ENCODE data around the gene IP6K2. TPM values are rescaled to one million over a fixed set of nuclear protein-coding genes. Genes with fewer than 3 reads are reported as not detected.

IP6K2 gene
- total and polyA plus RNA-seq, 10 of the 15 experiments (the other 5 are each of a cell fraction or from before 2014, with no cell fraction given): 25.8 to 95.9 (median 69.0) TPM

DNA sequence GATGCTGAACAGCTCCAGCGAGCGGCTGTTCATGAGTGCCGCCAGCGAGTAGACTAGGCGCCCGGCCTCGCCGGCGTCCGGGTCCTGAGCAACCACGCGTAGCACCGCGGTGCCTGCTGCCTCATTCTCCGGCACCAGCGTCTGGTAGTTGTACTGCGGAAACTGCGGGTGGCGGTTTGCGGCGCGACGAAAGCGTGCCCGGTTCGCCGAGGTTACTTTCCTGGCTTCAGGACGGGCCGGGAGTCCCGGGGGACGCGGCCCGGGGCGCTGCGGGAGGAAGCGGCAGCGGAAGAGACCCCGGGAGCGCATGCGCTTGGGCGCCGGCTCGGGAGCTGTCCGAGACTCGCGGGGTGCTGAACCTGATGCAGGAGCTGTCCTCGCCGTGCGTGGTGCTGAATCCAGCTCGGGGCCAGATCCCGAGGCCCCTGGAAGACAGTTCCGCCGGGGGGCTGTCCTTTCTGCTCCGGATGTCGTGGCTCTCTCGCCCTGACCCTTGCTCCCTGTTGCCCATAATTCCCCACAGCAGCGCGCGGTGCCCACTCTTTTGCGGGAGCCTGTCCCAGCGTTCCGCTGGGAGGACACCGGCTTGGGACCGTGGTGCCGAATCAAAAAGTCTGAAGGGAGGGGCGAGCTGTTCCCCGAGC is 55.4 kb downstream of the IP6K2 start (continued):
- TF ChIP-seq, protein P1, sequence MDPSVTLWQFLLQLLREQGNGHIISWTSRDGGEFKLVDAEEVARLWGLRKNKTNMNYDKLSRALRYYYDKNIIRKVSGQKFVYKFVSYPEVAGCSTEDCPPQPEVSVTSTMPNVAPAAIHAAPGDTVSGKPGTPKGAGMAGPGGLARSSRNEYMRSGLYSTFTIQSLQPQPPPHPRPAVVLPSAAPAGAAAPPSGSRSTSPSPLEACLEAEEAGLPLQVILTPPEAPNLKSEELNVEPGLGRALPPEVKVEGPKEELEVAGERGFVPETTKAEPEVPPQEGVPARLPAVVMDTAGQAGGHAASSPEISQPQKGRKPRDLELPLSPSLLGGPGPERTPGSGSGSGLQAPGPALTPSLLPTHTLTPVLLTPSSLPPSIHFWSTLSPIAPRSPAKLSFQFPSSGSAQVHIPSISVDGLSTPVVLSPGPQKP (IDR thresholded peaks at IDR 0.05; ENCODE audit: low read depth, low read length): no peak
- TF ChIP-seq, protein P2, sequence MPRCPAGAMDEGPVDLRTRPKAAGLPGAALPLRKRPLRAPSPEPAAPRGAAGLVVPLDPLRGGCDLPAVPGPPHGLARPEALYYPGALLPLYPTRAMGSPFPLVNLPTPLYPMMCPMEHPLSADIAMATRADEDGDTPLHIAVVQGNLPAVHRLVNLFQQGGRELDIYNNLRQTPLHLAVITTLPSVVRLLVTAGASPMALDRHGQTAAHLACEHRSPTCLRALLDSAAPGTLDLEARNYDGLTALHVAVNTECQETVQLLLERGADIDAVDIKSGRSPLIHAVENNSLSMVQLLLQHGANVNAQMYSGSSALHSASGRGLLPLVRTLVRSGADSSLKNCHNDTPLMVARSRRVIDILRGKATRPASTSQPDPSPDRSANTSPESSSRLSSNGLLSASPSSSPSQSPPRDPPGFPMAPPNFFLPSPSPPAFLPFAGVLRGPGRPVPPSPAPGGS (IDR thresholded peaks at IDR 0.05; ENCODE audit: borderline replicate concordance, insufficient read depth, low read depth, low read length, poor library complexity, severe bottlenecking): no peak
- TF ChIP-seq RELA (IDR thresholded peaks at IDR 0.05; ENCODE audit: borderline replicate concordance, partially characterized antibody) (no peak), PAX5 (IDR thresholded peaks at IDR 0.05; ENCODE audit: borderline replicate concordance, low read depth, low read length) (no peak), SUPT20H (IDR thresholded peaks at IDR 0.05; ENCODE audit: borderline replicate concordance, control insufficient read depth, low read depth, low read length) (no peak), NRF1 (conservative IDR thresholded peaks at IDR 0.05; ENCODE audit: low read depth, low read length) (peak; percentile 75), CBX3 (IDR thresholded peaks at IDR 0.05; ENCODE audit: borderline replicate concordance, low read depth) (no peak), CREM (IDR thresholded peaks at IDR 0.05; ENCODE audit: low read depth) (0 out of 2 replicates have a peak, but pooled peaks have one; percentile 9), SMAD5 (IDR thresholded peaks at IDR 0.05; ENCODE audit: low read depth) (no peak), SMAD1 (IDR thresholded peaks at IDR 0.05; ENCODE audit: low read depth, partially characterized antibody) (no peak), ZBED1 (IDR thresholded peaks at IDR 0.05; ENCODE audit: borderline replicate concordance) (no peak), PML (IDR thresholded peaks at IDR 0.05; ENCODE audit: low read length) (no peak), ASH2L (IDR thresholded peaks at IDR 0.05; ENCODE audit: borderline replicate concordance, low read depth) (no peak), SREBF1 (IDR thresholded peaks at IDR 0.05; ENCODE audit: low read length) (peak; percentile 98), EP300 (IDR thresholded peaks at IDR 0.05; ENCODE audit: borderline replicate concordance in 1 of 2, control insufficient read depth in 1 of 2, low read depth in 2 of 2, low read length in 2 of 2) (no peak), SMARCA5 (IDR thresholded peaks at IDR 0.05) (no peak)
- TF ChIP-seq, protein P3, sequence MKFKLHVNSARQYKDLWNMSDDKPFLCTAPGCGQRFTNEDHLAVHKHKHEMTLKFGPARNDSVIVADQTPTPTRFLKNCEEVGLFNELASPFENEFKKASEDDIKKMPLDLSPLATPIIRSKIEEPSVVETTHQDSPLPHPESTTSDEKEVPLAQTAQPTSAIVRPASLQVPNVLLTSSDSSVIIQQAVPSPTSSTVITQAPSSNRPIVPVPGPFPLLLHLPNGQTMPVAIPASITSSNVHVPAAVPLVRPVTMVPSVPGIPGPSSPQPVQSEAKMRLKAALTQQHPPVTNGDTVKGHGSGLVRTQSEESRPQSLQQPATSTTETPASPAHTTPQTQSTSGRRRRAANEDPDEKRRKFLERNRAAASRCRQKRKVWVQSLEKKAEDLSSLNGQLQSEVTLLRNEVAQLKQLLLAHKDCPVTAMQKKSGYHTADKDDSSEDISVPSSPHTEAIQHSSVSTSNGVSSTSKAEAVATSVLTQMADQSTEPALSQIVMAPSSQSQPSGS (IDR thresholded peaks at IDR 0.05; ENCODE audit: low read length): no peak
- TF ChIP-seq, protein P4, sequence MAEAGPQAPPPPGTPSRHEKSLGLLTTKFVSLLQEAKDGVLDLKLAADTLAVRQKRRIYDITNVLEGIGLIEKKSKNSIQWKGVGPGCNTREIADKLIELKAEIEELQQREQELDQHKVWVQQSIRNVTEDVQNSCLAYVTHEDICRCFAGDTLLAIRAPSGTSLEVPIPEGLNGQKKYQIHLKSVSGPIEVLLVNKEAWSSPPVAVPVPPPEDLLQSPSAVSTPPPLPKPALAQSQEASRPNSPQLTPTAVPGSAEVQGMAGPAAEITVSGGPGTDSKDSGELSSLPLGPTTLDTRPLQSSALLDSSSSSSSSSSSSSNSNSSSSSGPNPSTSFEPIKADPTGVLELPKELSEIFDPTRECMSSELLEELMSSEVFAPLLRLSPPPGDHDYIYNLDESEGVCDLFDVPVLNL (IDR thresholded peaks at IDR 0.05; ENCODE audit: low read depth, low read length): no peak
- TF ChIP-seq, protein P5, sequence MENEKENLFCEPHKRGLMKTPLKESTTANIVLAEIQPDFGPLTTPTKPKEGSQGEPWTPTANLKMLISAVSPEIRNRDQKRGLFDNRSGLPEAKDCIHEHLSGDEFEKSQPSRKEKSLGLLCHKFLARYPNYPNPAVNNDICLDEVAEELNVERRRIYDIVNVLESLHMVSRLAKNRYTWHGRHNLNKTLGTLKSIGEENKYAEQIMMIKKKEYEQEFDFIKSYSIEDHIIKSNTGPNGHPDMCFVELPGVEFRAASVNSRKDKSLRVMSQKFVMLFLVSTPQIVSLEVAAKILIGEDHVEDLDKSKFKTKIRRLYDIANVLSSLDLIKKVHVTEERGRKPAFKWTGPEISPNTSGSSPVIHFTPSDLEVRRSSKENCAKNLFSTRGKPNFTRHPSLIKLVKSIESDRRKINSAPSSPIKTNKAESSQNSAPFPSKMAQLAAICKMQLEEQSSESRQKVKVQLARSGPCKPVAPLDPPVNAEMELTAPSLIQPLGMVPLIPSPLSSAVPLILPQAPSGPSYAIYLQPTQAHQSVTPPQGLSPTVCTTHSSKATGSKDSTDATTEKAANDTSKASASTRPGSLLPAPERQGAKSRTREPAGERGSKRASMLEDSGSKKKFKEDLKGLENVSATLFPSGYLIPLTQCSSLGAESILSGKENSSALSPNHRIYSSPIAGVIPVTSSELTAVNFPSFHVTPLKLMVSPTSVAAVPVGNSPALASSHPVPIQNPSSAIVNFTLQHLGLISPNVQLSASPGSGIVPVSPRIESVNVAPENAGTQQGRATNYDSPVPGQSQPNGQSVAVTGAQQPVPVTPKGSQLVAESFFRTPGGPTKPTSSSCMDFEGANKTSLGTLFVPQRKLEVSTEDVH (IDR thresholded peaks at IDR 0.05; ENCODE audit: low read depth, partially characterized antibody): peak; percentile 55

All from GM12878 (cell line).